Measurements from ENCODE around the gene NCAPG.
"Not testable (repeated sequence)": the region's sequence is repeated elsewhere in the genome, so short reads cannot be mapped to it uniquely, and the experiment has no call there.

The NCAPG gene

GRCh38 chr4:17797808-17798207 is 13.0 kb upstream of the NCAPG start:
- DNase-seq = no peak

- DNase-seq = no peak
These were observed 5.1 kb upstream of the NCAPG start for GRCh38 chr4:17805580-17806155.

- DNase-seq = peak; percentile 42
These were observed 3.3 kb upstream of the NCAPG start for GRCh38 chr4:17807446-17807845.

GRCh38 chr4:17809667-17810066 is 1.1 kb upstream of the NCAPG start:
- DNase-seq = no peak

- DNase-seq = peak; percentile 19
These were observed 362 bp downstream of the NCAPG start for GRCh38 chr4:17811078-17811603.

GRCh38 chr4:17812125-17812524 is 1.3 kb downstream of the NCAPG start:
- no peak for DNase-seq

GRCh38 chr4:17812801-17813200 is 2.0 kb downstream of the NCAPG start:
- DNase-seq = no peak

GRCh38 chr4:17814140-17814539 is 3.4 kb downstream of the NCAPG start:
- peak; percentile 33 for DNase-seq

- DNase-seq = no peak
These were observed 5.4 kb downstream of the NCAPG start for GRCh38 chr4:17816142-17816541.

GRCh38 chr4:17817027-17817426 is 6.2 kb downstream of the NCAPG start:
- DNase-seq = peak; percentile 77

GRCh38 chr4:17823871-17824669 is 13.3 kb downstream of the NCAPG start:
- DNase-seq = no peak

GRCh38 chr4:17846266-17846665 is 35.5 kb downstream of the NCAPG start:
- peak; percentile 44 for DNase-seq

- not testable (repeated sequence) for DNase-seq
These were observed 39.5 kb downstream of the NCAPG start for GRCh38 chr4:17850295-17850694.

- no peak for DNase-seq
These were observed 41.2 kb downstream of the NCAPG start for GRCh38 chr4:17851959-17852358.

GRCh38 chr4:17854036-17854435 is 43.3 kb downstream of the NCAPG start:
- peak; percentile 14 for DNase-seq

- no peak for DNase-seq
These were observed 49.1 kb downstream of the NCAPG start for GRCh38 chr4:17859793-17860406.

GRCh38 chr4:17861906-17862305 is 51.1 kb downstream of the NCAPG start:
- DNase-seq = not testable (repeated sequence)

- no peak for DNase-seq
These were observed 55.1 kb downstream of the NCAPG start for GRCh38 chr4:17865866-17866363.

GRCh38 chr4:17866810-17867209 is 56.0 kb downstream of the NCAPG start:
- DNase-seq = no peak

- DNase-seq = no peak
These were observed 56.5 kb downstream of the NCAPG start for GRCh38 chr4:17867276-17867675.

GRCh38 chr4:17869327-17869726 is 58.5 kb downstream of the NCAPG start:
- DNase-seq = no peak

GRCh38 chr4:17875402-17876070 is 64.8 kb downstream of the NCAPG start:
- DNase-seq = no peak

GRCh38 chr4:17876943-17877342 is 66.2 kb downstream of the NCAPG start:
- no peak for DNase-seq

Measured in fibroblast of skin of abdomen (primary cell).